ENCODE data around the gene ZIC1. TPM values are rescaled to one million over a fixed set of nuclear protein-coding genes. Genes with fewer than 3 reads are reported as not detected.

The ZIC1 gene
- total RNA-seq, 1 donor from 2014 or later, result not detected

DNA sequence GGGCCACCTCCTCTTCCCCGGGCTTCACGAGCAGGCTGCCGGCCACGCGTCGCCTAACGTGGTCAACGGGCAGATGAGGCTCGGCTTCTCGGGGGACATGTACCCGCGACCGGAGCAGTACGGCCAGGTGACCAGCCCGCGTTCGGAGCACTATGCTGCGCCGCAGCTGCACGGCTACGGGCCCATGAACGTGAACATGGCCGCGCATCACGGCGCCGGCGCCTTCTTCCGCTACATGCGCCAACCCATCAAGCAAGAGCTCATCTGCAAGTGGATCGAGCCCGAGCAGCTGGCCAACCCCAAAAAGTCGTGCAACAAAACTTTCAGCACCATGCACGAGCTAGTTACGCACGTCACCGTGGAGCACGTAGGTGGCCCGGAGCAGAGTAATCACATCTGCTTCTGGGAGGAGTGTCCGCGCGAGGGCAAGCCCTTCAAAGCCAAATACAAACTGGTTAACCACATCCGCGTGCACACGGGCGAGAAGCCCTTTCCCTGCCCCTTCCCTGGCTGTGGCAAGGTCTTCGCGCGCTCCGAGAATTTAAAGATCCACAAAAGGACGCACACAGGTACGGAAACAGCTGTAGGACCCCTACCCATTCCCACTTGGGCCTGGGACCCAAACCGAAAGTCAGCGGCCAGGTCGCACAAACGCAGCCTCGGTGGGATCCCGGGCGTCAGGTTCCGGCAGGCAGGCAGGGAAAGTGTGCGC is 1.5 kb downstream of the ZIC1 start:
- Mint-ChIP-seq H3K9me3 (ENCODE audit: unreplicated experiment) (peaks cover 40% of the 10 kb centered on the region), H3K27me3 (ENCODE audit: unreplicated experiment) (peaks cover 69% of the 10 kb centered on the region), H3K4me3 (ENCODE audit: unreplicated experiment) (peak overlapping the region; percentile 41), H3K4me1 (ENCODE audit: low read depth, unreplicated experiment) (peaks cover 11% of the 10 kb centered on the region), H3K36me3 (ENCODE audit: unreplicated experiment) (no peaks in the 10 kb centered on the region), H3K27ac (ENCODE audit: unreplicated experiment) (no peak overlapping the region)
- no peak for DNase-seq
- no peak for TF ChIP-seq CTCF (IDR thresholded peaks at IDR 0.05; ENCODE audit: partially characterized antibody, unreplicated experiment)

- no peak for DNase-seq
- Mint-ChIP-seq H3K36me3 (ENCODE audit: unreplicated experiment) (no peaks in the 10 kb centered on the region), H3K4me3 (ENCODE audit: unreplicated experiment) (peak overlapping the region; percentile 41), H3K4me1 (ENCODE audit: low read depth, unreplicated experiment) (peaks cover 11% of the 10 kb centered on the region), H3K27ac (ENCODE audit: unreplicated experiment) (no peak overlapping the region), H3K27me3 (ENCODE audit: unreplicated experiment) (peaks cover 73% of the 10 kb centered on the region), H3K9me3 (ENCODE audit: unreplicated experiment) (peaks cover 40% of the 10 kb centered on the region)
- TF ChIP-seq CTCF (IDR thresholded peaks at IDR 0.05; ENCODE audit: partially characterized antibody, unreplicated experiment), result no peak
Observed at GRCh38 chr3:147411238-147411814, 2.2 kb downstream of the ZIC1 start.

DNA sequence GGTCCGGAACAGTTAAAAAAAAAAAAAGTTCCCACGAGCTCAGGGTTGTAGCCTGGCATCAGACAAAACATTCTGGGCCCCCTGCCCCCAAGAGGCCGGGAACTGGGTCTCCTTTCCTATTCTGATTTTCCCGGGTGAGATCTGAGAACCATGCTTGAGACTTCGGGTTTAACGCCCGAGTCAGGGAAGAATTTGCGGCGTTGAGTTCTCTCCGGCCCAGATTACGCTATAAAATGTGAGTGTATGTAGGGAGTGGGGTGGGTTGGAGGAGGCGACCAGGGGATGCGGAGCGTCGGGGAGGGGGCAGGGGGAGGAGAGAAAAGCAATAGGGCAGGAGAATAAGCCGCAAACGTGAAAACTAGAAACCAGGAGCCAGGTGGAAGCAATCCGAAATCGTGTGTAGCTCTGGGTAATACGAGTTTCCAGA is 2.7 kb downstream of the ZIC1 start:
- DNase-seq, result no peak
- Mint-ChIP-seq H3K36me3 (ENCODE audit: unreplicated experiment) (no peaks in the 10 kb centered on the region), H3K27ac (ENCODE audit: unreplicated experiment) (no peak overlapping the region), H3K4me3 (ENCODE audit: unreplicated experiment) (no peak overlapping the region), H3K27me3 (ENCODE audit: unreplicated experiment) (peaks cover 70% of the 10 kb centered on the region), H3K4me1 (ENCODE audit: low read depth, unreplicated experiment) (peaks cover 11% of the 10 kb centered on the region), H3K9me3 (ENCODE audit: unreplicated experiment) (peaks cover 40% of the 10 kb centered on the region)
- no peak for TF ChIP-seq CTCF (IDR thresholded peaks at IDR 0.05; ENCODE audit: partially characterized antibody, unreplicated experiment)

- TF ChIP-seq CTCF (IDR thresholded peaks at IDR 0.05; ENCODE audit: partially characterized antibody, unreplicated experiment), result no peak
- Mint-ChIP-seq H3K9me3 (ENCODE audit: unreplicated experiment) (peaks cover 40% of the 10 kb centered on the region), H3K4me3 (ENCODE audit: unreplicated experiment) (no peak overlapping the region), H3K36me3 (ENCODE audit: unreplicated experiment) (no peaks in the 10 kb centered on the region), H3K27me3 (ENCODE audit: unreplicated experiment) (peaks cover 69% of the 10 kb centered on the region), H3K27ac (ENCODE audit: unreplicated experiment) (no peak overlapping the region), H3K4me1 (ENCODE audit: low read depth, unreplicated experiment) (peaks cover 11% of the 10 kb centered on the region)
- DNase-seq, result peak; percentile 56
Observed at GRCh38 chr3:147412261-147412916, 3.2 kb downstream of the ZIC1 start.

Measured in glutamatergic neuron (in vitro differentiated cells).